Peyer's patch (tissue), 4 donors: Measurements from ENCODE around the gene RALGPS1.

Experiments used
- CTCF ChIP-seq, 6 experiments: fragments of 450-650 bp in 4 of 6; fragments of 200-600 bp in 2 of 6; sonication (generic) in 1 of 6; IDR thresholded peaks; one replicate each; pipeline ENCODE4 v1.5.1; 2017 to 2019; ENCODE audit warnings: antibody characterized with exemption in 6 of 6, mild to moderate bottlenecking in 3 of 6, moderate library complexity in 1 of 6
- POLR2A ChIP-seq, 2 donors: fragments of 450-650 bp; IDR thresholded peaks; one replicate each; pipeline ENCODE4 v1.5.1; 2017; ENCODE audit warnings: antibody characterized with exemption in 2 of 2, mild to moderate bottlenecking in 2 of 2, moderate library complexity in 2 of 2

DNA sequence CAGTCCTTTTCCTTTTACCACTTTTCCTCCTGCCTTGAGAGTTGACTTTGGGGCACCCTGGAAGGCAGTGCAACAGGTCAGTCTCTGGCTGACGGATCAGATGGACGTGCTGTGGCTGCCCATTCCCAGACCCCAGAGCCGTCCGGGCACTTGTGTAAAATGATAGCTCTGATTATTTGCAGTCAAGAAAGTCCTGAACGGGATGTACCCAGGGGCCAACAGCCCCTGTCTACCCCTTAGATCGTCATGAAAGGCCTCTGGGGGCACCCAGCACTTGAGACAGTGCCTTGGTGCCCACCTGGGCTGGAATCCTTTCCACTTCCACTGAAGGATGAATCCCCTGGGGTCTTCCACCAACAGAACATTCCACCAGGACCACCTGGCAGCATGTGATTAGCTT, 225.6 kb downstream of the RALGPS1 start:
- no peak for TF ChIP-seq CTCF (IDR thresholded peaks at IDR 0.05)
- no peak for TF ChIP-seq POLR2A (IDR thresholded peaks at IDR 0.05)
